ENCODE data around the gene SLC29A2.

SLC29A2 gene

GRCh38 chr11:66365711-66366619 lies 5.6 kb downstream of the SLC29A2 start:
- TF ChIP-seq GATA3 (IDR thresholded peaks at IDR 0.05; ENCODE audit: low read depth, low read length), result no peak
- TF ChIP-seq GATA2 (IDR thresholded peaks at IDR 0.05; ENCODE audit: low read depth, low read length), result no peak

- TF ChIP-seq GATA3 (IDR thresholded peaks at IDR 0.05; ENCODE audit: low read depth, low read length) (no peak), GATA2 (IDR thresholded peaks at IDR 0.05; ENCODE audit: low read depth, low read length) (no peak)
These were observed 6.4 kb downstream of the SLC29A2 start for GRCh38 chr11:66365166-66365565.

GRCh38 chr11:66363805-66364535 lies 7.6 kb downstream of the SLC29A2 start:
- TF ChIP-seq GATA2 (IDR thresholded peaks at IDR 0.05; ENCODE audit: low read depth, low read length) (no peak), GATA3 (IDR thresholded peaks at IDR 0.05; ENCODE audit: low read depth, low read length) (no peak)

GRCh38 chr11:66363187-66363601 lies 8.4 kb downstream of the SLC29A2 start:
- TF ChIP-seq GATA2 (IDR thresholded peaks at IDR 0.05; ENCODE audit: low read depth, low read length) (no peak), GATA3 (IDR thresholded peaks at IDR 0.05; ENCODE audit: low read depth, low read length) (no peak)

- TF ChIP-seq GATA3 (IDR thresholded peaks at IDR 0.05; ENCODE audit: low read depth, low read length) (no peak), GATA2 (IDR thresholded peaks at IDR 0.05; ENCODE audit: low read depth, low read length) (no peak)
These were observed 8.9 kb downstream of the SLC29A2 start for GRCh38 chr11:66362481-66363147.

- no peak for TF ChIP-seq GATA2 (IDR thresholded peaks at IDR 0.05; ENCODE audit: low read depth, low read length)
- no peak for TF ChIP-seq GATA3 (IDR thresholded peaks at IDR 0.05; ENCODE audit: low read depth, low read length)
These were observed 10.0 kb downstream of the SLC29A2 start for GRCh38 chr11:66361502-66361941.

GRCh38 chr11:66360406-66361073 lies 11.0 kb downstream of the SLC29A2 start:
- TF ChIP-seq GATA3 (IDR thresholded peaks at IDR 0.05; ENCODE audit: low read depth, low read length) (no peak), GATA2 (IDR thresholded peaks at IDR 0.05; ENCODE audit: low read depth, low read length) (no peak)

GRCh38 chr11:66359662-66360087 lies 11.9 kb downstream of the SLC29A2 start:
- TF ChIP-seq GATA3 (IDR thresholded peaks at IDR 0.05; ENCODE audit: low read depth, low read length), result no peak
- TF ChIP-seq GATA2 (IDR thresholded peaks at IDR 0.05; ENCODE audit: low read depth, low read length), result no peak

- no peak for TF ChIP-seq GATA2 (IDR thresholded peaks at IDR 0.05; ENCODE audit: low read depth, low read length)
These were observed 22.5 kb downstream of the SLC29A2 start for GRCh38 chr11:66349084-66349386.

- TF ChIP-seq GATA2 (IDR thresholded peaks at IDR 0.05; ENCODE audit: low read depth, low read length) (peak; percentile 52; the same call in 1 of the 2 replicates), GATA3 (IDR thresholded peaks at IDR 0.05; ENCODE audit: low read depth, low read length) (no peak)
These were observed 23.9 kb downstream of the SLC29A2 start, which contains the start of gene B4GAT1 for GRCh38 chr11:66347425-66348276. Gene B4GAT1, minus strand, starts transcription at chr11:66347629. Its CDS starts 84 bp downstream, at chr11:66347545.

GRCh38 chr11:66346476-66347424 lies 24.8 kb downstream of the SLC29A2 start:
- no peak for TF ChIP-seq GATA3 (IDR thresholded peaks at IDR 0.05; ENCODE audit: low read depth, low read length)
- no peak for TF ChIP-seq GATA2 (IDR thresholded peaks at IDR 0.05; ENCODE audit: low read depth, low read length)

- TF ChIP-seq GATA3 (IDR thresholded peaks at IDR 0.05; ENCODE audit: low read depth, low read length), result no peak
These were observed 26.3 kb downstream of the SLC29A2 start for GRCh38 chr11:66345316-66345649.

Measured in SH-SY5Y (cell line).